Myocyte (in vitro differentiated cells): Measurements from ENCODE around the gene HDAC7. TPM values are rescaled to one million over a fixed set of nuclear protein-coding genes. Genes with fewer than 3 reads are reported as not detected.

Source experiments
- DNase-seq: peaks from one replicate; pipeline ENCODE4 v3.0.0-alpha.2; 2012; ENCODE audit warnings: low read depth
- total RNA-seq: library from RNA; depleted of rRNA; stranded (reverse); fragments of >200 nt; gene quantifications from 2 replicates; pipeline ENCODE4 v1.2.3, GENCODE V29; 2014

Gene HDAC7
- total RNA-seq, 1 donor from 2014 or later, result 13.8 TPM

GRCh38 chr12:47768323-47768811 lies 51.3 kb downstream of the HDAC7 start:
- DNase-seq, result no peak

GRCh38 chr12:47767216-47767724 lies 52.4 kb downstream of the HDAC7 start:
- peak; percentile 45 for DNase-seq

GRCh38 chr12:47766502-47767215 lies 53.0 kb downstream of the HDAC7 start:
- peak; percentile 48 for DNase-seq

- no peak for DNase-seq
Measured at GRCh38 chr12:47763481-47764346, 56.0 kb downstream of the HDAC7 start.

- no peak for DNase-seq
Measured at GRCh38 chr12:47762850-47763465, 56.7 kb downstream of the HDAC7 start.

- DNase-seq, result peak; percentile 81
Measured at GRCh38 chr12:47758834-47759690, 60.6 kb downstream of the HDAC7 start, which contains the start of gene RAPGEF3. TSS of gene RAPGEF3 (minus strand) at chr12:47758880. CDS start at chr12:47758556, 324 bp downstream.

GRCh38 chr12:47758584-47758833 lies 61.2 kb downstream of the HDAC7 start:
- DNase-seq, result no peak

GRCh38 chr12:47757840-47758583 lies 61.7 kb downstream of the HDAC7 start:
- no peak for DNase-seq

GRCh38 chr12:47757364-47757839 lies 62.3 kb downstream of the HDAC7 start:
- no peak for DNase-seq

GRCh38 chr12:47755655-47756562 lies 63.8 kb downstream of the HDAC7 start:
- DNase-seq, result no peak

GRCh38 chr12:47754881-47755280 lies 64.8 kb downstream of the HDAC7 start:
- DNase-seq, result peak; percentile 80

GRCh38 chr12:47754126-47754525 lies 65.6 kb downstream of the HDAC7 start:
- peak; percentile 65 for DNase-seq

- no peak for DNase-seq
Measured at GRCh38 chr12:47753021-47754001, 66.4 kb downstream of the HDAC7 start.

- no peak for DNase-seq
Measured at GRCh38 chr12:47752552-47752951, 67.2 kb downstream of the HDAC7 start.

GRCh38 chr12:47752121-47752520 lies 67.6 kb downstream of the HDAC7 start:
- no peak for DNase-seq

GRCh38 chr12:47751561-47751960 lies 68.1 kb downstream of the HDAC7 start:
- DNase-seq, result no peak

- no peak for DNase-seq
Measured at GRCh38 chr12:47750916-47751470, 68.7 kb downstream of the HDAC7 start.
